ENCODE data around the gene BRWD1.

Gene BRWD1

GRCh38 chr21:39321424-39321823 is 8.0 kb upstream of the BRWD1 start:
- Histone ChIP-seq H3K4me3 (IDR thresholded peaks at IDR 0.05; ENCODE audit: insufficient read depth, low read depth, low read length) (no peak overlapping the region), H3K4me2 (no peak overlapping the region), H3K79me2 (ENCODE audit: insufficient read depth, low read depth) (no peaks in the 10 kb centered on the region), H3K27me3 (ENCODE audit: insufficient read depth, low read depth) (no peaks in the 10 kb centered on the region), H3K27ac (no peak overlapping the region), H4K20me1 (ENCODE audit: insufficient read depth) (no peaks in the 10 kb centered on the region), H2AFZ (ENCODE audit: low read depth) (no peak overlapping the region), H3K36me3 (ENCODE audit: insufficient read depth) (no peaks in the 10 kb centered on the region), H3K9ac (no peak overlapping the region), H3K4me1 (ENCODE audit: low read depth, poor library complexity, severe bottlenecking) (peaks cover 8% of the 10 kb centered on the region)
- no peak for TF ChIP-seq CTCF (conservative IDR thresholded peaks at IDR 0.05; ENCODE audit: low read depth, low read length)

GRCh38 chr21:39319814-39320332 is 6.4 kb upstream of the BRWD1 start:
- H2AFZ ChIP-seq (ENCODE audit: low read depth) = no peak overlapping the region
- no peak for TF ChIP-seq CTCF (conservative IDR thresholded peaks at IDR 0.05; ENCODE audit: low read depth, low read length)
- H3K9ac ChIP-seq = no peak overlapping the region
- H3K4me3 ChIP-seq (IDR thresholded peaks at IDR 0.05; ENCODE audit: insufficient read depth, low read depth, low read length) = no peak overlapping the region
- no peaks in the 10 kb centered on the region for H3K36me3 ChIP-seq (ENCODE audit: insufficient read depth)
- no peak overlapping the region for H3K4me2 ChIP-seq
- H3K4me1 ChIP-seq (ENCODE audit: low read depth, poor library complexity, severe bottlenecking) = peaks cover 23% of the 10 kb centered on the region
- H3K79me2 ChIP-seq (ENCODE audit: insufficient read depth, low read depth) = peaks cover 3% of the 10 kb centered on the region; the same call in 1 of the 2 replicates
- H4K20me1 ChIP-seq (ENCODE audit: insufficient read depth) = no peaks in the 10 kb centered on the region
- H3K27me3 ChIP-seq (ENCODE audit: insufficient read depth, low read depth) = no peaks in the 10 kb centered on the region
- H3K27ac ChIP-seq = no peak overlapping the region

- Histone ChIP-seq H3K4me2 (no peak overlapping the region), H3K36me3 (ENCODE audit: insufficient read depth) (no peaks in the 10 kb centered on the region), H3K4me1 (ENCODE audit: low read depth, poor library complexity, severe bottlenecking) (peaks cover 27% of the 10 kb centered on the region), H3K4me3 (IDR thresholded peaks at IDR 0.05; ENCODE audit: insufficient read depth, low read depth, low read length) (no peak overlapping the region), H3K27me3 (ENCODE audit: insufficient read depth, low read depth) (no peaks in the 10 kb centered on the region), H4K20me1 (ENCODE audit: insufficient read depth) (no peaks in the 10 kb centered on the region), H3K9ac (no peak overlapping the region), H3K27ac (no peak overlapping the region), H2AFZ (ENCODE audit: low read depth) (no peak overlapping the region), H3K79me2 (ENCODE audit: insufficient read depth, low read depth) (peaks cover 6% of the 10 kb centered on the region; the same call in 1 of the 2 replicates)
- no peak for TF ChIP-seq CTCF (conservative IDR thresholded peaks at IDR 0.05; ENCODE audit: low read depth, low read length)
These were observed 5.9 kb upstream of the BRWD1 start for GRCh38 chr21:39319251-39319756.

GRCh38 chr21:39318091-39318959 is 4.9 kb upstream of the BRWD1 start:
- H3K4me3 ChIP-seq (IDR thresholded peaks at IDR 0.05; ENCODE audit: insufficient read depth, low read depth, low read length) = no peak overlapping the region
- H3K27me3 ChIP-seq (ENCODE audit: insufficient read depth, low read depth) = no peaks in the 10 kb centered on the region
- TF ChIP-seq CTCF (conservative IDR thresholded peaks at IDR 0.05; ENCODE audit: low read depth, low read length) = no peak
- H3K4me1 ChIP-seq (ENCODE audit: low read depth, poor library complexity, severe bottlenecking) = peaks cover 27% of the 10 kb centered on the region
- H3K27ac ChIP-seq = no peak overlapping the region
- H3K36me3 ChIP-seq (ENCODE audit: insufficient read depth) = no peaks in the 10 kb centered on the region
- H2AFZ ChIP-seq (ENCODE audit: low read depth) = no peak overlapping the region
- no peak overlapping the region for H3K9ac ChIP-seq
- H4K20me1 ChIP-seq (ENCODE audit: insufficient read depth) = no peaks in the 10 kb centered on the region
- H3K4me2 ChIP-seq = no peak overlapping the region
- peaks cover 6% of the 10 kb centered on the region; the same call in 1 of the 2 replicates for H3K79me2 ChIP-seq (ENCODE audit: insufficient read depth, low read depth)

Measured in KMS-11 (cell line).